ENCODE measurements around the gene SHB.

DNA sequence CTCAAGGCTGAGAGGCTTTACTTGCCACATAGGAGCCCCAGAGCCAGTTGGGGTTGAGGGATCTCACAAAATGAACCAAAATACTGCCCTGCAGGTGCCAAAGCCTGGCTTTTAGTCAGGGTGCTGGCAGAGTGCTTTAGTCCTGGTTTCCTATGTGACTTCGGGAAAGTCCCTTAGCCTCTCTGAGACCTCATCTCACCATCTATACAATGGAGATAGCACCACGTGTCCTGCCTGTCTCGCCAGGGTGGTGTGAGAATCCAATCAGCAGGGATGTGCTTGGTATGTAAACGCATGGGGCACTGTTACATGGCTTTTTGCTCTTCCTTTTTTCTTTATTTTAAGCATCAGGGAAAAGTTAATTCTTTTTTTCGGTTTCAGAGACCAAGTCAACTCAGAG, 68.3 kb downstream of the SHB start:
- TF ChIP-seq, protein P1, sequence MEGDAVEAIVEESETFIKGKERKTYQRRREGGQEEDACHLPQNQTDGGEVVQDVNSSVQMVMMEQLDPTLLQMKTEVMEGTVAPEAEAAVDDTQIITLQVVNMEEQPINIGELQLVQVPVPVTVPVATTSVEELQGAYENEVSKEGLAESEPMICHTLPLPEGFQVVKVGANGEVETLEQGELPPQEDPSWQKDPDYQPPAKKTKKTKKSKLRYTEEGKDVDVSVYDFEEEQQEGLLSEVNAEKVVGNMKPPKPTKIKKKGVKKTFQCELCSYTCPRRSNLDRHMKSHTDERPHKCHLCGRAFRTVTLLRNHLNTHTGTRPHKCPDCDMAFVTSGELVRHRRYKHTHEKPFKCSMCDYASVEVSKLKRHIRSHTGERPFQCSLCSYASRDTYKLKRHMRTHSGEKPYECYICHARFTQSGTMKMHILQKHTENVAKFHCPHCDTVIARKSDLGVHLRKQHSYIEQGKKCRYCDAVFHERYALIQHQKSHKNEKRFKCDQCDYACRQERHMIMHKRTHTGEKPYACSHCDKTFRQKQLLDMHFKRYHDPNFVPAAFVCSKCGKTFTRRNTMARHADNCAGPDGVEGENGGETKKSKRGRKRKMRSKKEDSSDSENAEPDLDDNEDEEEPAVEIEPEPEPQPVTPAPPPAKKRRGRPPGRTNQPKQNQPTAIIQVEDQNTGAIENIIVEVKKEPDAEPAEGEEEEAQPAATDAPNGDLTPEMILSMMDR (IDR thresholded peaks at IDR 0.05; ENCODE audit: low read depth, low read length) = no peak
- TF ChIP-seq EZH2phosphoT487 (IDR thresholded peaks at IDR 0.05; ENCODE audit: low read depth) = no peak
